Prostate gland (tissue), 2 donors: ENCODE measurements around the gene POFUT2.

ENCODE experiments used
- POLR2AphosphoS5 ChIP-seq: sonication (generic); formaldehyde crosslinking; IDR thresholded peaks from one replicate; pipeline ENCODE4 v1.6.1; 2017; ENCODE audit warnings: antibody characterized with exemption
- TF ChIP-seq, protein P1 (sequence below), 4 experiments: fragments of 200-600 bp in 2 of 4; fragments of 450-650 bp in 2 of 4; sonication (generic) in 2 of 4; IDR thresholded peaks; 1 replicate in 3 of 4; 2 replicates in 1 of 4; pipeline ENCODE4 v1.5.1; 2016 to 2019; ENCODE audit warnings: antibody characterized with exemption in 4 of 4, mild to moderate bottlenecking in 2 of 4, moderate library complexity in 2 of 4

DNA sequence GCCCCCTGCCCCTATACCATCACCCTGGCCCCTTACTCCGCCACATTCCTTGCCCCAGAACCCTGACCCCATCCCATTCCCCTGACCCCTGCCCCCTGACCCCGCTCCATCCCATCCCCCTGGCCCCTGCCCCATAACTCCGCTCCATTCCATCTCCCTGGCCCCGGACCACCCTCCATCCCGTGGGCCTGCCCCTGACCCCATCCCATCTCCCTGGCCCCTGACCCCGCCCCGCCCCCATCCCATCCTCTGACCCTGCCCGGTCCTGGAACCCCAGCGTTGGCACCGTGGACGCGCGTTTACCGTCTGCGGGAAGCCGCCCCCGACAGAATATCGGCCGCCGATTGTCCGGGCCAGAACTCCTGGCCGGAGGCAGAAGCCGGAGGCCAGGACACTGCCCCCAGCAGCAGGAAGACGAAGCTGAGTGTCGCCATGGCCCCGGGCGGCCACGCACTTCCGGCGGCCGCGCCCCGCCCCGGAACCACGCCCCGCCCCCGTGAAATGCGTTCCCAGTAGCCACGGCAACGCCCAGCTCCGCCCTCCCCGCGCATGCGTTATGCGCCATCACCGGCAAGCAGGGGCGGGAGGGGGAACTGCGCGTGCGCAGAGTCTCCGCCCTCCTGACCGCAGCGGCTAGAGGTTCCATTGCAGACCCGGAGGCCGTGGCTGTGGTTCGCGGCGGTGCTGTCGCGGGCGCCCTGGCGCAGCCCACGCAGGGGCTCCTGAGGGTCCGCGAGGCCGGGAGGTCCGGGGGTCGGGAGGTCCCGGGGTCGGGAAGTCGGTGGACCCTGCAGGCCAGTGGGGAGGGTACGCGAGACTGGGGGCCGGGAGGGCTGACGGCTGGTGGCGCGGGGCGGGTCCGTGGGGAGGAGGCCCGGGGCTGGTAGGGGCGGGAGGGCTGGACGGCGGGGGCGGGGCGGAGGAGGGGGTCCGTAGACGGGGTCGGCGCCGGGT, at the start of gene POFUT2:
- TF ChIP-seq, protein P1, sequence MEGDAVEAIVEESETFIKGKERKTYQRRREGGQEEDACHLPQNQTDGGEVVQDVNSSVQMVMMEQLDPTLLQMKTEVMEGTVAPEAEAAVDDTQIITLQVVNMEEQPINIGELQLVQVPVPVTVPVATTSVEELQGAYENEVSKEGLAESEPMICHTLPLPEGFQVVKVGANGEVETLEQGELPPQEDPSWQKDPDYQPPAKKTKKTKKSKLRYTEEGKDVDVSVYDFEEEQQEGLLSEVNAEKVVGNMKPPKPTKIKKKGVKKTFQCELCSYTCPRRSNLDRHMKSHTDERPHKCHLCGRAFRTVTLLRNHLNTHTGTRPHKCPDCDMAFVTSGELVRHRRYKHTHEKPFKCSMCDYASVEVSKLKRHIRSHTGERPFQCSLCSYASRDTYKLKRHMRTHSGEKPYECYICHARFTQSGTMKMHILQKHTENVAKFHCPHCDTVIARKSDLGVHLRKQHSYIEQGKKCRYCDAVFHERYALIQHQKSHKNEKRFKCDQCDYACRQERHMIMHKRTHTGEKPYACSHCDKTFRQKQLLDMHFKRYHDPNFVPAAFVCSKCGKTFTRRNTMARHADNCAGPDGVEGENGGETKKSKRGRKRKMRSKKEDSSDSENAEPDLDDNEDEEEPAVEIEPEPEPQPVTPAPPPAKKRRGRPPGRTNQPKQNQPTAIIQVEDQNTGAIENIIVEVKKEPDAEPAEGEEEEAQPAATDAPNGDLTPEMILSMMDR (IDR thresholded peaks at IDR 0.05), result peak in 2 of 4 experiments; percentile 41 to 43
- peak; percentile 98 for TF ChIP-seq POLR2AphosphoS5
